Activated CD4-positive, alpha-beta T cell treated with anti-CD3 and anti-CD28 coated beads for 1 hour (primary cell): ENCODE results near the gene PLCH1.

ENCODE experiments used
- DNase-seq: peaks from one replicate; pipeline ENCODE4 v3.0.0-alpha.2; 2020

PLCH1 gene

GRCh38 chr3:155676252-155676981 lies 68.5 kb downstream of the PLCH1 start:
- no peak for DNase-seq

- no peak for DNase-seq
These were observed 69.8 kb downstream of the PLCH1 start for GRCh38 chr3:155675094-155675493.

GRCh38 chr3:155673421-155673820 lies 71.5 kb downstream of the PLCH1 start:
- no peak for DNase-seq

- no peak for DNase-seq
These were observed 74.5 kb downstream of the PLCH1 start for GRCh38 chr3:155670335-155670734.

GRCh38 chr3:155667988-155668387 lies 76.9 kb downstream of the PLCH1 start:
- no peak for DNase-seq

GRCh38 chr3:155664925-155665695 lies 79.8 kb downstream of the PLCH1 start:
- no peak for DNase-seq

GRCh38 chr3:155663467-155664212 lies 81.2 kb downstream of the PLCH1 start:
- no peak for DNase-seq

GRCh38 chr3:155661760-155662159 lies 83.1 kb downstream of the PLCH1 start:
- DNase-seq, result no peak

- no peak for DNase-seq
These were observed 83.8 kb downstream of the PLCH1 start for GRCh38 chr3:155661042-155661441.

- no peak for DNase-seq
These were observed 86.1 kb downstream of the PLCH1 start for GRCh38 chr3:155658671-155659261.

GRCh38 chr3:155658006-155658405 lies 86.9 kb downstream of the PLCH1 start:
- no peak for DNase-seq

GRCh38 chr3:155657161-155657560 lies 87.7 kb downstream of the PLCH1 start:
- DNase-seq, result no peak

- DNase-seq, result no peak
These were observed 88.4 kb downstream of the PLCH1 start for GRCh38 chr3:155656466-155656865.

GRCh38 chr3:155651489-155652218 lies 93.2 kb downstream of the PLCH1 start:
- DNase-seq, result no peak

GRCh38 chr3:155648013-155648591 lies 96.8 kb downstream of the PLCH1 start:
- DNase-seq, result no peak

GRCh38 chr3:155647206-155647605 lies 97.7 kb downstream of the PLCH1 start:
- DNase-seq, result no peak

- DNase-seq, result no peak
These were observed 98.2 kb downstream of the PLCH1 start for GRCh38 chr3:155646669-155647068.

GRCh38 chr3:155646128-155646527 lies 98.7 kb downstream of the PLCH1 start:
- no peak for DNase-seq

- no peak for DNase-seq
These were observed 101.2 kb downstream of the PLCH1 start for GRCh38 chr3:155643581-155644165.

GRCh38 chr3:155641956-155642355 lies 102.9 kb downstream of the PLCH1 start:
- no peak for DNase-seq

GRCh38 chr3:155640098-155640497 lies 104.8 kb downstream of the PLCH1 start:
- no peak for DNase-seq
